Nephron (organoid): ENCODE results near the gene PSENEN.
A peak's percentile ranks its signal among the peaks of the same experiment; 100 is the strongest.

Source experiments
- H3K27ac Mint-ChIP-seq, 3 experiments: 2 replicates each; pipeline ENCODE4 v1.8.0; 2020; ENCODE audit warnings: mixed read lengths in 3 of 3, mild to moderate bottlenecking in 2 of 3, moderate library complexity in 1 of 3
- H3K27me3 Mint-ChIP-seq: 2 replicates; pipeline ENCODE4 v1.8.0; 2021; ENCODE audit warnings: low read depth, mild to moderate bottlenecking, moderate library complexity, mixed read lengths
- H3K36me3 Mint-ChIP-seq: 2 replicates; pipeline ENCODE4 v1.8.0; 2020; ENCODE audit warnings: low read depth, mixed read lengths
- H3K4me1 Mint-ChIP-seq: 2 replicates; pipeline ENCODE4 v1.8.0; 2020; ENCODE audit warnings: mixed read lengths
- H3K4me3 Mint-ChIP-seq, 3 experiments: 2 replicates each; pipeline ENCODE4 v1.8.0; 2020; ENCODE audit warnings: mild to moderate bottlenecking in 3 of 3, mixed read lengths in 3 of 3, moderate library complexity in 2 of 3
- H3K9me3 Mint-ChIP-seq: 2 replicates; pipeline ENCODE4 v1.8.0; 2020; ENCODE audit warnings: mixed read lengths
- TF ChIP-seq, protein P1 (sequence below), 3 experiments: fragments of 200-600 bp; sonication (generic); IDR thresholded peaks; one replicate each; pipeline ENCODE4 v1.5.0; 2021; ENCODE audit warnings: antibody characterized with exemption in 3 of 3; ENCODE audit not compliant: unreplicated experiment in 3 of 3

PSENEN gene

DNA sequence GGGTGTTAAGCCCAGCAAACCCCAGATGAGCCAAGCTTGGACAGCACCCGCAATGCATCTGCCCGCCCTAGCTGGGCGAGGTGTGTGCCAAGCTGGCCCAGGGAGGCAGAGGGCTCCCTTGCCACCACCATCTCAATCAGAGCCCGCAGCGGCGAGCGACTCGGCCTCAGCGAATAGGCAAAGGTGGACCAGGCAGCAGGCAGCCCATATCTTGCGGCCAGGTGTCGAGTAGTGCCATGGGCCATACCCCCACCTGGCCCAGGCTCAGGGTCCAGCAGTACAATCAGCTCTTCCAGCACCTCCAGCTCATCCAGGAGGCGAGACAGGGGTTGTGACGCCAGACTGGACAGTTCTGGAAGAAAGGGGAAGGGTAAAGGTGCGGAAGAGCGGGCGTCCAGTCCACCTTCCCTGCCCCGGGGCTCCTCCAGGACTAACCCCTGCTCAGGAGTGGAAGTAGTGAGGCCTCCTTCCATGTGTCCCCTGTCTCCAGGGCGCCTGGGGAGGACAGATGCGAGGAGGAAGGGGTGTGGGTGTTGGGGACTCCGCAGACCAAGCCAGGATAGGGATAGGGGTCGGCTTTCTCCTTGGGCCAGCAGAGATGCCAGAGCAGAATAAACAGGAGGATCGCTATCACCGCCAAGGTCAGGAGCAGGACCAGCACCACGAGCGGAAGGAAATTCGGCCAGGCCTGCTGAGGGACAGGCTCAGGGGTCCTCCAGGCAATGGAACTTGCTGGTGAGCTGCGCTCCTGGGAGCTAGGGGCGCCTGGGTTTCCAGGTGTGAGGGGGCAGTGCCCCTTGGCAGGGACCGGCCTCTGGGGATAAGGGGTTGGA, 6.0 kb upstream of the PSENEN start:
- Mint-ChIP-seq H3K36me3 (peaks cover 22% of the 10 kb centered on the region), H3K27ac (no peak overlapping the region), H3K4me1 (peaks cover 13% of the 10 kb centered on the region), H3K9me3 (no peaks in the 10 kb centered on the region), H3K4me3 (peak overlapping the region; percentile 66 to 76 (median 67)), H3K27me3 (peaks cover 7% of the 10 kb centered on the region)
- TF ChIP-seq, protein P1, sequence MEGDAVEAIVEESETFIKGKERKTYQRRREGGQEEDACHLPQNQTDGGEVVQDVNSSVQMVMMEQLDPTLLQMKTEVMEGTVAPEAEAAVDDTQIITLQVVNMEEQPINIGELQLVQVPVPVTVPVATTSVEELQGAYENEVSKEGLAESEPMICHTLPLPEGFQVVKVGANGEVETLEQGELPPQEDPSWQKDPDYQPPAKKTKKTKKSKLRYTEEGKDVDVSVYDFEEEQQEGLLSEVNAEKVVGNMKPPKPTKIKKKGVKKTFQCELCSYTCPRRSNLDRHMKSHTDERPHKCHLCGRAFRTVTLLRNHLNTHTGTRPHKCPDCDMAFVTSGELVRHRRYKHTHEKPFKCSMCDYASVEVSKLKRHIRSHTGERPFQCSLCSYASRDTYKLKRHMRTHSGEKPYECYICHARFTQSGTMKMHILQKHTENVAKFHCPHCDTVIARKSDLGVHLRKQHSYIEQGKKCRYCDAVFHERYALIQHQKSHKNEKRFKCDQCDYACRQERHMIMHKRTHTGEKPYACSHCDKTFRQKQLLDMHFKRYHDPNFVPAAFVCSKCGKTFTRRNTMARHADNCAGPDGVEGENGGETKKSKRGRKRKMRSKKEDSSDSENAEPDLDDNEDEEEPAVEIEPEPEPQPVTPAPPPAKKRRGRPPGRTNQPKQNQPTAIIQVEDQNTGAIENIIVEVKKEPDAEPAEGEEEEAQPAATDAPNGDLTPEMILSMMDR (IDR thresholded peaks at IDR 0.05; ENCODE audit: unreplicated experiment in 3 of 3) = no peak

DNA sequence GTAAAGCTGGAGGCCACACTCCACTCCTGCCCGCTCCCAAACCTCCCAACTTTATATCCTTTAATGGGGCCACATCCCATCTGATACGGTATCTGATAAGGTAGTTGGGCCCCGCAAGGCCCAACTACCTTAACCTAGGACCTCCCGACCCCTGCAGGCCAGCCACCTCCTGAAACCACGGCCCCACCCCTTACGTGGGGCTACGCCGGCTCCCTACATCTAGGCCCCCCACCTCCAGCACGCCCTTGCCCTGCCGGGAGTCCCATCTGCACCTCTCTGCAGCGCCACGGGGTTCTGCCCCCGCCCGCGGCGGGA, 5.4 kb upstream of the PSENEN start:
- peaks cover 15% of the 10 kb centered on the region for H3K4me1 Mint-ChIP-seq
- H3K9me3 Mint-ChIP-seq = no peaks in the 10 kb centered on the region
- peaks cover 17% of the 10 kb centered on the region for H3K36me3 Mint-ChIP-seq
- H3K4me3 Mint-ChIP-seq = peak overlapping the region; percentile 81 to 90 (median 87)
- H3K27me3 Mint-ChIP-seq = peaks cover 7% of the 10 kb centered on the region
- H3K27ac Mint-ChIP-seq = no peak overlapping the region
- TF ChIP-seq, protein P1 (IDR thresholded peaks at IDR 0.05; ENCODE audit: unreplicated experiment in 3 of 3) = no peak

DNA sequence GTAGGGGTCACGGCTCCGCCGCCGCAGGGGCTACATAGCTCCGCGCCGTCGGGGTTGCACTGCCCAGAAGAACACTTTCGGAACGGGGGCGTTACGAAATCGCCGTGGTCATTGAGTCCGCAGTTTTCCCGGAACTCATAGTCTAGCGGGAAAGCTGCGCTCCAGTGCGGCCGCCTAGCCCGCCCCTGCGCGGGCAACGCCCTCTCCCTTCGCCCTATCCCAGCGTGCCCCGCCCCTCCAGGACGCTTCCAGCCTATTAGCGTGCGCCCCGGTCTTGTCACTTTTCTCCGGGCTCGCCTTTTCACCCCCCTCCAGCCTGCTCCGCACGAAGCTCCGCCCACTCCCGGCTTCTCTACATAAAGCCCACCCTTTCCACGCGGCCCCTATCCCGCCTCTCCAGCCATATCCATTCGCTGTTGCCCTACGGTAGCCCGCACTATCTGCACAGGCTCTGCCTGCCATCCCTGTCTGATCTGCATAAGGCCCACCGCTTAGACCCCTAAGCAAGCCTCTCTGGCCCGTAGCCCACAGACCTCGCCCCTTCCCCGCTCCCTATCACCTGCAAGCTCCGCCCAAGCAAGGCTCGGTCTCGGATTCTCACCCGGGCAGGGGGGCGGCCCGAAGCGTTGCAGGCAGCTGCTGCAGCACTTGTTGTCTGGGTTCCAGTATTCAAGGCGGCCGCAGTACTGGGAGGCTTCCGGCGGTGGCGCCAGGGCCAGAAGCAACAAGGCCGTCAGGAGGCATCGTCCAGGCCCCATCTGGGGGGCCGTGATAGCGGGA, 4.8 kb upstream of the PSENEN start:
- Mint-ChIP-seq H3K27ac (peak overlapping the region; percentile 72 to 95 (median 89)), H3K4me3 (peak overlapping the region; percentile 81 to 90 (median 87)), H3K27me3 (peaks cover 7% of the 10 kb centered on the region), H3K36me3 (peaks cover 14% of the 10 kb centered on the region), H3K9me3 (no peaks in the 10 kb centered on the region), H3K4me1 (peaks cover 20% of the 10 kb centered on the region)
- TF ChIP-seq, protein P1 (IDR thresholded peaks at IDR 0.05; ENCODE audit: unreplicated experiment in 3 of 3) = peak in 1 of 3 experiments; percentile 21

DNA sequence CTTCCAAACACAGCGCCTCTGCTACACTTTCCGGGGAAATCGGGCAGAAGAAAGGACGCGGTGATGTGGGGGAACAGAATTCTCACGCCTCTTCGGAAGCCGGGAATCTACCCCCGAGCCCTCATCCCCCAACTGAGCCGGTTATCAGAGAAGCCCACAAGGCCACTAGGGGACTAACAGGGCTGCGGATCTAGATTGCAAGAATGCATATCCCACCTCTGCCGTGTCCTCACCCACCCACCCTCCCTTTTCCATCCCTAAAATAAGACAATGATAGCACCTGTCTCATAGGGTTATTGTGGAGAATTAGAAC, 4.3 kb upstream of the PSENEN start:
- Mint-ChIP-seq H3K27ac (peak overlapping the region; percentile 72 to 95 (median 89)), H3K9me3 (no peaks in the 10 kb centered on the region), H3K36me3 (peaks cover 14% of the 10 kb centered on the region), H3K4me3 (peak overlapping the region; percentile 81 to 90 (median 87)), H3K4me1 (peaks cover 25% of the 10 kb centered on the region), H3K27me3 (peaks cover 7% of the 10 kb centered on the region)
- TF ChIP-seq, protein P1 (IDR thresholded peaks at IDR 0.05; ENCODE audit: unreplicated experiment in 3 of 3) = no peak

GRCh38 chr19:35742121-35742724, 3.2 kb upstream of the PSENEN start, which contains the start of gene IGFLR1:
Gene IGFLR1, minus strand, starts transcription at chr19:35742452. Its CDS starts 1,272 bp downstream, at chr19:35741180.
- H3K27me3 Mint-ChIP-seq = peaks cover 5% of the 10 kb centered on the region
- TF ChIP-seq, protein P1 (IDR thresholded peaks at IDR 0.05; ENCODE audit: unreplicated experiment in 3 of 3) = no peak
- H3K27ac Mint-ChIP-seq = peak within 1 kb of the TSS in 2 of 3 experiments; percentile 33 to 72
- peaks cover 8% of the 10 kb centered on the region for H3K36me3 Mint-ChIP-seq
- H3K4me1 Mint-ChIP-seq = peaks cover 29% of the 10 kb centered on the region
- H3K4me3 Mint-ChIP-seq = peak within 1 kb of the TSS; percentile 59 to 92 (median 69)
- H3K9me3 Mint-ChIP-seq = no peaks in the 10 kb centered on the region
